ENCODE measurements around the gene CHURC1. TPM values are rescaled to one million over a fixed set of nuclear protein-coding genes. Genes with fewer than 3 reads are reported as not detected.

Gene CHURC1
- total and polyA plus RNA-seq, 4 donors: 37.2 to 62.6 (median 46.9) TPM

GRCh38 chr14:64940336-64940910 lies 26.2 kb downstream of the CHURC1 start:
- H3K4me1 ChIP-seq (ENCODE audit: control insufficient read depth in 5 of 5, insufficient read depth in 5 of 5, low read length in 5 of 5): peaks cover 0 to 4% (median 0%) of the 10 kb centered on the region in 5 donors
- H3K9me3 ChIP-seq (ENCODE audit: control insufficient read depth in 4 of 4, insufficient read depth in 3 of 4, low read length in 3 of 4): no peaks in the 10 kb centered on the region
- H3K4me3 ChIP-seq: no peak overlapping the region
- DNase-seq: no peak
- H3K27ac ChIP-seq (ENCODE audit: low read depth in 1 of 2, low read length in 1 of 2): no peak overlapping the region
- ATAC-seq (ENCODE audit: insufficient read depth, low FRiP score): no peak
- no peaks in the 10 kb centered on the region for H3K27me3 ChIP-seq (ENCODE audit: control insufficient read depth in 3 of 3, insufficient read depth in 3 of 3, low read length in 2 of 3)
- H3K36me3 ChIP-seq (ENCODE audit: control insufficient read depth in 4 of 4, insufficient read depth in 4 of 4, low read length in 4 of 4): peaks cover 0 to 5% (median under 1%) of the 10 kb centered on the region in 4 donors
- no peak overlapping the region for H3K9ac ChIP-seq (ENCODE audit: insufficient read depth in 1 of 2, low read length in 2 of 2)
- WGBS, 2 donors: 94 to 97% methylated on average over 3 of the region's 3 CpGs
- TF ChIP-seq CTCF (IDR thresholded peaks at IDR 0.05; ENCODE audit: control extremely low read depth, extremely low read depth): no peak

DNA sequence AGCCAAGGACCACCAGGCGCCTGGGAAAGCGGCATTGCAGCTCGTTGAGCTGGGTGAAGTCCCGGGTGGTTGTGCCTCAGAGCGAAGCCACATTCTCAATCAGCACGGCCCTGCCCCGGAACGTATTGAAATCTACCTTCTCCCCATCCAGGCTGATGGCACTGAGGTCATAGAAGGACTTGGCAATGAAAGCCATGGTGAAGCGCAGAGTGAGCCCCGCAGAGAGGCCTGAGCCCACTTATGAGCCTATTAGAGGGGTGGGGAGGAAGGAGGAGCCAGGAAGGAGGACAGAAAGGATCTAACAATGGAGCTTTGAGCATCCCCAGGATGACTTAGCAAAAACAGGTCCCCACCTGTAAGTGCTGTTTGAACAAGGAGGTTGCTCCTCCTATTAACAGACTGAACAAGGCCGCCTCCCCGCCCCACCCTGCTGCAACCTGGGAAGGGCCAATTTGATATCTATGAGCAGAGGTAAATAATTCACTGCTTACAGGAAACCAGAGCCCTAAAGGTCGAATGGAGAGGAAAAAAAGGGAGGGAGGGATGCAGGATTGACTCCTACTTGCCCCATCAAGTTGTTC lies 28.4 kb downstream of the CHURC1 start, which contains the start of gene GPX2:
Gene GPX2 (minus strand): TSS at position 215 of the 581 bp plus-strand sequence. CDS start 19 bp downstream, at position 196.
- H3K27ac ChIP-seq (ENCODE audit: low read depth in 1 of 2, low read length in 1 of 2): no peak within 1 kb of the TSS
- ATAC-seq (ENCODE audit: insufficient read depth, low FRiP score) (no peak), DNase-seq (no peak)
- no peaks in the 10 kb centered on the region for H3K9me3 ChIP-seq (ENCODE audit: control insufficient read depth in 4 of 4, insufficient read depth in 3 of 4, low read length in 3 of 4)
- peaks cover 0 to 7% (median 3%) of the 10 kb centered on the region in 4 donors for H3K36me3 ChIP-seq (ENCODE audit: control insufficient read depth in 4 of 4, insufficient read depth in 4 of 4, low read length in 4 of 4)
- no peak for TF ChIP-seq CTCF (IDR thresholded peaks at IDR 0.05; ENCODE audit: control extremely low read depth, extremely low read depth)
- no peaks in the 10 kb centered on the region for H3K4me1 ChIP-seq (ENCODE audit: control insufficient read depth in 5 of 5, insufficient read depth in 5 of 5, low read length in 5 of 5)
- WGBS, 2 donors: 82 to 87% methylated on average over 13 of the region's 13 CpGs
- H3K27me3 ChIP-seq (ENCODE audit: control insufficient read depth in 3 of 3, insufficient read depth in 3 of 3, low read length in 2 of 3): no peaks in the 10 kb centered on the region
- H3K4me3 ChIP-seq: no peak within 1 kb of the TSS
- H3K9ac ChIP-seq (ENCODE audit: insufficient read depth in 1 of 2, low read length in 2 of 2): no peak within 1 kb of the TSS

DNA sequence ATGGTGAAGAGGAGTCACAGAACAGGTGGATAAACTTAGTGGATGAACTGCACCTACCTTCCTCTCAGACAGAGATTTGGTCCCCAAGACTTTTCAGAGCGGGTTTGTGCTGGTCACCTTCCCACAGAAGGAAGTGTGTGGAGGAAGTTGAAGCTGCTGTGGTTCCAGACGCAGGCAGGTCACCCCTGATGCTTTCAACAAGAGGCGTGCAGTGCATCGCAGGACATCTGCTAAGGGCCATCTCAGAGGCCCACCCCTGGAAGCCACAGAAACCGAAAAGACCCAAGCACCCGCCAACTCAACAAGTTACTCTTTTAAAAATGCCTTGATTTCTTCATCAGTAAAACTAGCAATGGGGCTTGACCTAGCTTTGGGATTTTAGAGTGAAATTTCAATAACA lies 29.3 kb downstream of the CHURC1 start:
- no peaks in the 10 kb centered on the region for H3K27me3 ChIP-seq (ENCODE audit: control insufficient read depth in 3 of 3, insufficient read depth in 3 of 3, low read length in 2 of 3)
- 32 to 68% methylated on average over 6 of the region's 6 CpGs for WGBS, 2 donors
- DNase-seq (no peak), ATAC-seq (ENCODE audit: insufficient read depth, low FRiP score) (no peak)
- no peak for TF ChIP-seq CTCF (IDR thresholded peaks at IDR 0.05; ENCODE audit: control extremely low read depth, extremely low read depth)
- no peak overlapping the region for H3K9ac ChIP-seq (ENCODE audit: insufficient read depth in 1 of 2, low read length in 2 of 2)
- H3K36me3 ChIP-seq (ENCODE audit: control insufficient read depth in 4 of 4, insufficient read depth in 4 of 4, low read length in 4 of 4): peaks cover 0 to 16% (median 3%) of the 10 kb centered on the region in 4 donors
- H3K4me3 ChIP-seq: no peak overlapping the region
- H3K4me1 ChIP-seq (ENCODE audit: control insufficient read depth in 5 of 5, insufficient read depth in 5 of 5, low read length in 5 of 5): no peaks in the 10 kb centered on the region
- H3K9me3 ChIP-seq (ENCODE audit: control insufficient read depth in 4 of 4, insufficient read depth in 3 of 4, low read length in 3 of 4): no peaks in the 10 kb centered on the region
- no peak overlapping the region for H3K27ac ChIP-seq (ENCODE audit: low read depth in 1 of 2, low read length in 1 of 2)

Data from lung (tissue), 12 donors.